Endometrial microvascular endothelial cells (primary cell): ENCODE results near the gene TRAPPC14. TPM values are rescaled to one million over a fixed set of nuclear protein-coding genes. Genes with fewer than 3 reads are reported as not detected.
"Not testable (repeated sequence)": the region's sequence is repeated elsewhere in the genome, so short reads cannot be mapped to it uniquely, and the experiment has no call there.

Source experiments
- in situ Hi-C: cut with HindIII; loops from 2 replicates; pipeline ENCODE4 v1.10.0; 2017; ENCODE audit warnings: low sequenced_read_pairs, low pct_unique_long_range_greater_than_20kb; ENCODE audit errors: inconsistent ontology term
- total RNA-seq: library from RNA; depleted of rRNA; stranded (reverse); fragments of >200 nt; gene quantifications from one replicate; pipeline ENCODE4 v1.2.3, GENCODE V29; 2015; ENCODE audit errors: inconsistent ontology term

Gene TRAPPC14
- total RNA-seq, 1 donor from 2014 or later: 8.5 TPM

DNA sequence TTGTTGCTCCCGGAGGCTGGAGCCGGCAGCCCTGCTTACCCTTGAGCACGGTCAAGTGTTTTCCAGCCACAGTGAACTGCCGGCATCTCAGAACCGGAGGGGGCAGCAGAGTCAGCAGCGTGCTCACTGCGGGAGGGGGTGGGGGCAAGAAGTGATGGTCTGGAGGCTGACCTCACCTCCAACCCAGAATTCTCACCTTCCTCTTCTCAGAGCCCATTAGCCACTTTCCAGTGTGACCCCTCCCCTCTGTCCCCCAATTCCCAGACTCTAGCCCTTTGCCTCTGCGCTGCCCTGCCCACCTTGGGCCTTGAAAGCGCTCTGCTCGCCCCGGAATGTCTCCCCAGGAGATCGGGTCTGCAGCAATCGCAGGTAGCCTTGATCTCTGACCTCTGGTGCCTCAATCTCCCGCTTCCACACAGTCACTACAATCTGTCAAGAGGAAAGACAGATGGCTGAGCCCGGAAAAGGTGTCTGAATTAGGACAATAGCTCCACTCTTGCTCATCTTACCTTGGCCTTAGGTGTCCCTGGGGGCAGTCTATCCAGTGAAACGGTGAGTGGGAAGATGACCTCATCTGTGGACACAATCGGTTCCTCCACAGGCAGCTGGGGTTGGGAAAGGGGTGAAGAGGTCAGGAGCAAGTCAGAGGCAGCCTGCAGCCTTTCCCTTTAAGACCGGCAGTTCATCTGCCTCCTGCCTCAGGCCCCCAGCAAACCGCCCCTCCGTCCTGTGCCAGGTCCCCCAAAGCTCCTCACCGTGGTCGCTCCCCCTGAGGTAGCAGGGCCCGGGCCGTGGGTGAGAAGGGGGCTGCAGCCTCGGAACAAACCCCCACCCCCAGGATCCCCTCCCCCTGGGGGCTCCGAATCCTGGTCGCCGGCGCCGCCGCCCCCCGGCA, 942 bp downstream of the TRAPPC14 start:
- in situ Hi-C loops: no loop called here

DNA sequence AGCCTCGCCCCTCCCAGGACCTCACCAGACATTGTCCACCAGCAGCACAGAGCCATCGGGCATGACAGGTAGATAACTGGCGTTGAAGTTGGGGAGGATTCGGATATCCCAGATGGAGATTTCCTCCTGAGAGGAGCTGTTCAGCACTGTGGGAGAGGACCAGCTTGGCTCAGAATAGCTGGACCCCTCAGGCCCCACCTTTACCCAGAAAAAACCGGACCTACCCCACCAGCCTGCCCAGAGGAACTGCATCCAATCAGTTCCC, 1.5 kb downstream of the TRAPPC14 start:
- in situ Hi-C loops: no loop called here

DNA sequence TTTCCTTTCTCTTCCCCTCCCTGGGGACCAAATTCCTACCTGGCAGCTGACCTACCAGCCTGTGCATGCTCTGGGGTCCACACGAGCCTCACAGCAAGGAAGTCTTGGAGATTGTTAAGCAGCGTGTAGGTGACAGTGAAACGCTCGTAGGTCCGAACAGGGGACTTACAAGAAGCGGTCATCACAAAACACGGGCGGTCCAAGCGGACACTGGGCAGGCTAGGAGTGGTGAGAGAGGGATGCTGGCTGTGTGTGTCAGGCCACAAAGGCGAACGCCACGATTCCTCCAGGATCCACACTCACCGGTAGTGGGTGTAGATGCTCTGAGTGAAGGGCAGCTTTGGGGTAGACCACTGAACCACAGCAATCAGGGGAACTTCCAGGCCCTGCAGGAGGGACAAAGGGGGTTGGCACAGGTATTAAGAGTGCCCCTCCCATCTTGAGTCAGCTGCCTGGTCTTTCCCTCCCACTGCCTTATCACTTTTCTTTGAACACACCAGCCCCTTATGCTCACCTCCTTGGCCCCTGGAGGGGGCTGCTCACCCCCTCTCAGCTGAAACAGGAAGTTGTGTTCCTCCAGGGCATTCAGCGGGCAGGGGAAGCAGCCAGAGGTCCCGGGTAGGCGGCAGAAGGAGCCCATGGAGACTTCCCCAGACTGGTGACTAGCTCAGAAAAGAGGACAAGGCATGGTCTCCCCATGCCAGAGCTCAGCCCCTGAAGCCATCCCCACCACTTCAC, 2.0 kb downstream of the TRAPPC14 start:
- in situ Hi-C loops: no loop called here

DNA sequence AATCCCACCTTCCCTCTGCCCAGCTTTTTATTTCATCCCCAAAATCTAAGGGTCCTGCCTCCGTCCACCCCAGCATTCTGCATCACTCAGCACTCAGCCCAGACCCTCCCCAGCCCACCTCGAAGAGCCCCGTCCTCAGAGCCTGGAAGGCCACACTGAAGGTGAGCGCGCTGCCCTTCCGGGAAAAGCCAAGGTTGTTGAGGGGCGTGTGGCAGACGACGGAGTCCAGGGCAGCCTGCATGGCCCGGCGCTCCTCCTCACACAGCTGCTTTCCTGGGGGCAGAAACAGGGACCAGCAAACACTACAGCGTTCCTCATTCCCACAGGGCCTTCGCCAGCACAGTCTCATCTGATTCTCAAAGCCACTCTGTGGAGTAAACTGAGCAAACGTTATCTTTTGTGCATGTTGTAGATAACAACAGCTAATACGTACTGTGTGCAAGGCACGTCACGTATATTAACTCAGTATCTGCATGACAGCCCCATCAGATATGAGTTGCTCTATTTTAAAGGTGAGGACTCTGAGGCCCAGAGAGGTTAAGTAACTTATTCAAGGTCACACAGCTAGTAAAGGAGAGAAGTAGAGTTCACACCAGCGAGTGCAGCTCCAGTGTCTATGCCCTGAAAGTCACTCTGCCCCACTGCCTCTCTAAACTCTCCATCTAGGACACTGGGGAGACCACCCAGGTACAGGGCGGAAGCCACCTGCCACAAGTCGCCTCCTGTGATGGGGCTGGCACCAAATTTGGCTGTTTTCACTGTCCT, 2.8 kb downstream of the TRAPPC14 start:
- in situ Hi-C loops: no loop called here

DNA sequence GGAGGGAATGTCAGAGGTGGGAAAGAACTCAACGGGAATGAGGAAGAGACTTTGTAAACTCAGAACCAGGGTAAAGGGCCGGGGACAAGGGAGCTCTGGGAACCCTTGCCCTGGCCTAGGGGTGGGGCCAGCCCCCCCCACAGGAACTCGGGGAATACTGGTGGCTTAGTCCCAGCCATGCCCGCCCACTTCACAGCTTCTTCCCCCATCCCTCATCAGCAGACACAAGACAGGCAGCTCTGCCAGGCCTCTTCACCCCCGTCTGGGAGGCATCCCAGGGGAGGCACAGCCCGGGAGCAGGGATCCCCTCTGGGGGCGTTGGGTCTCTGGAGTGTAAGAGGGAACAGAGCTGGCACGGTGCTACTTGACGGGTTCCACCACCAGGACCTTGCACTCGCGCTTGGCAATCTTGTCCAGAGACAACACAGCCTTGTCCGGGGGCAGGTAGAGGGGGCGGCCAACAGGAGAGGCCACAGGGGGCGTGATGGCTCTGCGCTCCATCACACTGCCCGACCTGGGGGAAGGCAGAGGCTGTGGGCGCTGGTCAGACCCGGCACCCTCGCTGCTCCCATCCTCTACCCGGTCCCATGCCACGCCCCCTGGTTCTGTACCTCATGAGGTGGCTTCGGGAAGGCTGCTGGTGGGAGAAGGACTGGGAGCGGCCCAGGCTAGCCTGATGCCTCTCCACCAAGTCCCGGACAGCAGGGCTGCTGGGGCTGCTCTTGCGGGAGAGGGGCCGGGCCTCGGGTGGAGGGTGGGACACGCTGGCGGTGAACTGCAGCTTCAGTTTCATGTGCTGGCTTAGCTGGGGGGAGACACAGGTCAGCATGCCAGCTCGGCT, 3.7 kb downstream of the TRAPPC14 start:
- in situ Hi-C loops: no loop called here

DNA sequence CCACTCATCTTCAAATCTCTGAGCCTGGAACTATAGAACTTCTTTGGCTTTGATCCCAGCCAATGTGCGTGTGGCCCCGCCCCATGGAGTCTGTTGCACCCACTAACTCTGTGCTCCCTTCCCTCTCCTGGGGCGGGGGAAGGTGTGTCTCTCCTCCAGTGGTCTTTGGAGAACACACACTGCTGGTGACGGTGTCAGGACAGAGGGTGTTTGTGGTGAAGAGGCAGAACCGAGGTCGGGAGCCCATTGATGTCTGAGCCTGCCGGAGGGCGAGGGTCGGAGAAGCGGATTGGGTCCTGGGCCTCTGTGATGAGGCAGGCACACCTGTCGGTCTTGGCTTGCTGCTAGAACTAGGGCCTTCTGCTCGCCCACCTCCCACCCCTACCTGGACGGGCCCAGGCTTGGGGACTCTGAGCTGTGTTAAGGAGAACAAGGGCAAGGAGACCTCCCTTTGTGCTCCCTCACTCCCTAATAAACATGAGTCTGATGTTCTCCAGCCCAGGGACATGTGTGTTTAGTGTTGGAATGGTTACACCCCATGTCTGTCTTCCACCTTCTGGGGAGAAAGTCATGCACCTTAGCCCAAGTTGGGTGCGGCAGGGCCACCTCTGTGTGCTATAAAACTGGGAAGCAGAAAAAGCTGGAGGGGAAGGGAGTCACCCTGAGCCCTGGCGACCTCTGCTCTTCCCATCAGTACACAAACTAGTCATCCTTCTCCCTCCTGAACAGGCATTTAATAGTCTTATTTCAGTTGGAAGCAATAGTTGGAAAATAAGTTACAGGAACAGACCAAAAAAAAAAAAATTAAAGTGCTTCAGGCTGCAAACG, 4.6 kb downstream of the TRAPPC14 start:
- in situ Hi-C loops: no loop called here

DNA sequence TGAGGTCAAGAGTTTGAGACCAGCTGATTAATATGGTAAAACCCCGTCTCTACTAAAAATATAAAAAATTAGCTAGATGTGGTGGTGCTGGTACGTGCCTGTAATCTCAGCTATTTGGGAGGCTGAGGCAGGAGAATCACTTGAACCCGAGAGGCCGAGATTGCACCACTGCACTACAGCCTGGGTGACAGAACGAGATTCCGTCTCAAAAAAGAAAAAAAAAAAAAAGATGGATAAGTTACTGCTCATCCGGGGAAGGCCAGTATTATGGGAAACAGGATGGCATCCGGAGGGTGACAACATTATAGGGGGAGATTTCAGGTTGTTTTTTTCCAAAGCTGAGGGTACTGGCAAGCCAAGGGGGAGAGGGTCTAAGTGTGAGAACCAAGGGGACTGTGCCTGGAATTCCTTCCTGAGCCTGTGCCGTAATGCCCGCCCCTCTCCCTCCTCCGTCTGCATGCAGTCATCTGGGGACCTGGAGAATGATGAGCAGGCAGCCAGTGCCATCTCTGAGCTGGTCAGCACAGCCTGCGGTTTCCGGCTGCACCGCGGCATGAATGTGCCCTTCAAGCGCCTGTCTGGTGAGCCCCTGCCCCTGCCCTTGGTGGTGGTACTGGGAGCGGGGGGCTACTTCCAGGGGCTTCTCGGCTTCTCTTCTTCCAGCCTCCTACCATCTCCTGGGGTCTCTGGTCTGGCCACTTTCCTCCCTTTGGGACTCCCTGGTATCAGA, 5.4 kb downstream of the TRAPPC14 start:
- in situ Hi-C loops: no loop called here

DNA sequence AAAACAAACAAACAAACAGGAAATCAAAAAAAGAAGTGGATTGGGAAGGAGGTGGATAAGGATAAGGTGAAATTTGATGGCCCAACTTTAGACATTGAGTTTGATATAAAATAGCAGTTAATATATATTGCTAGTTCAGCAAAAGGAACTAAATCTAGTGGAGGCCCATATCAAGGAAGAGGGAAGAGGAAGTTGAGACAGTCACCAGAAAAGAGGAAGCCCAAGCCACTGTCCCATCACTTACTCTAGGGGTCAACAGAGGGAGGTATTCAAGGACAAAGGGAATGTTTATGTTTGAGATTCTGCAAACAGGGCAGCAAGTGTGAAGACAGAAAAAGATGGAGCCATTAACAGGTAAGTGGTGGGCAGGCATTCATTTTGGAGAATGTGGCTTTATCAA, 6.1 kb downstream of the TRAPPC14 start:
- in situ Hi-C loops: no loop called here

DNA sequence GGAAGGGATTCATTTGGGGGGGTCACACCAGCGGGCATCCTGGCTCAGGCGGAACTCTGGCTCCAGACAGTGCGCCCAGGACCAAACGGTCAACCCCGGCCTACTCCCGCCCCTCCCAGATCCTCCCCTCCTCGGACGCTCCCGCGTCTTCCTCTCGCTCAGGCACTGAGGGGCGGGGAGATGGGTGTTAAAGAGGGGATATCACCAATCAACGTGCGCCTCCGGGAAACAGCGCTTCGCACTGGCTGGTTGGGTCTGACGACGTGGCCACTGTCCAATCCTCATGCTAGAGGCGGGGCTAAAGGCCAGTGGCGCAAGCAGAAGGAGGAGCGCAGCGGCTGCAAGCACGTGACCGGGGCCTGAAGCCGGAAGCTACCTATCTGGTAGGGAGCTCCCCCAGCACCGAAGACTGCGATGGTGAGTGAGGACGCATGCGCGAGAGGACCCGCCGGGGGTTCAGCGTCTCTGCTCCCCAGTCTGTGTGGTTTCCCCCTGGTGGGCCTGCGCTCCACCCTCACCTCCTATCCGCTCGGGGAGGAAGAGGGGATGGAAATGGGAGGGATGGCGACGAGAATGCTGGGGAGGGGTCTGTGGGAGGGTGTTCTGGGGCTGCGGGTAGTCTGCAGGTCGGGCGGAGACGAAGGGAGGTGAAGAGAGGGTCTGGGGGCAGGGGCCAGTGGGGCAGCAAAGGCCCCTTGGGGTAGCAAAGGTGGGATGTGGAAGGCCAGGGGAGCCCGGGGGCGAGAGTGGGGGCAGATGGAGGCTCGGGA, 9.8 kb downstream of the TRAPPC14 start, which contains the start of gene LAMTOR4:
TSS of gene LAMTOR4 (plus strand) at position 360 of the 770 bp plus-strand sequence. CDS start at position 415, 55 bp downstream.
- in situ Hi-C loops: no loop called here

DNA sequence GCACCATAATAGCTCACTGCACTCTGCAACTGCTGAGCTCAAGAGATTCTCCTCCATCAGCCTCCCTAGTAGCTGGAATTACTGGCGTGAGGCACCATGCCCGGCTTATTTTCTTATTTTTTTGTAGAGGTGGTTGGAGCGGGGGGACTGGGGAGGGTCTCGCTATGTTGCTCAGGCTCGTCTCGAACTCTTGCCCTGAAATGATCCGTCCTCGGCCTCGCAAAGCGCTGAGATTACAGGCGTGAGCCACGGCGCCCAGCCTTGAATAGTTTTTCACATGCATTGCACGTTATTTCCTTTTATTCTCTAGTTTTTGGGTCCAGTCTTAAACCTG, 10.3 kb downstream of the TRAPPC14 start:
- in situ Hi-C loops: no loop called here

DNA sequence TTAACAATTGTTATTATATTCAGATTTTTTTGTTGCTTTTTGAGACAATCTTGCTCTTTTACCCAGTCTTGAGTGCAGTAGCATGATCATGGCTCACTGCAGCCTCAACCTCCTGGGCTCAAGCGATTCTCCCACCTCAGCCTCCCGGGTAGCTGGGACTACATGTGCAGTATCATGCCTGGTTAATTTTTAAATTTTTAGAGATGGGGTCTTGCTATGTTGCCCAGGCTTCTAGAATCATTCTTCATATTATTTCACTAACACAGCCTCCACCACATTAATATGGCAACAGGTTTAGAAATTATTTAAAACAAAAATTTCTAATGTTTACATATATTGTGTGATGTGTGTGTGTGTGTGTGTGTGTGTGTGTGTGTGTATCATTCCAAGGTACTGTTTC, 11.2 kb downstream of the TRAPPC14 start:
- in situ Hi-C loops: no loop called here

DNA sequence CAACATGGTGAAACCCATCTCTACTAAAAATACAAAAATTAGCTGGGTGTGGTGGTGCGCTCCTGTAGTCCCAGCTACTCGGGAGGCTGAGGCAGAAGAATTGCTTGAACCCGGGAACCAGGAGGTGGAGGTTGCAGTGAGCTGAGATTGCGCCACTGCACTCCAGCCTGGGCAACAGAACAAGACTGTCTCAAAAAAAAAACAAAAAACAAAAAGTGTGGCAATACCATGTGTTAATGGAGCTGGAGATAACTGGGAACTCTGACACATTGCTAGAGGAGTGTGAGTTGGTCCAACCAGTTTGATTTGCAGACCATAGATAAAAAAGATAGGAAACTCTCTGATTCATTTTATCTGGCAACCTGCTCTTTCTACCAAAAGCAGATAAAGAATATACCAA, 12.2 kb downstream of the TRAPPC14 start:
- in situ Hi-C loops: not testable (repeated sequence)

DNA sequence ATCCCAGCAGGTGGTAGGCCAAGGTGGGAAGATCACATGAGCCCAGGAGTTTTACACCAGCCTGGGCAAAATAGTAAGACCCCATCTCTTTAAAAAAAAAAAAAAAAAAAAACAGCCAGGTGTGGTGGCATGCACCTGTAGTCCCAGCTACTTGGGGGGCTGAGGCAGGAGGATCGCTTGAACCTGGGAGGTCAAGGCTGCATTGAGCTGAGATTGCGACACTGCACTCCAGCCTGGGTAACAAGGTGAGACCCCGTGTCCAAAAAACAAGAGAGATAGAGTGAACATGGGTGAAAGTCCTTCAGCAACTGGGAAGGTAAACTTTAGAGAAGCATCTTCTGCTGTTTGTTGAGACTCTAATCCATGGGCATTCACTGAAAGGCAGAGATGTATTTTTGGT, 16.1 kb downstream of the TRAPPC14 start:
- in situ Hi-C loops: no loop called here

DNA sequence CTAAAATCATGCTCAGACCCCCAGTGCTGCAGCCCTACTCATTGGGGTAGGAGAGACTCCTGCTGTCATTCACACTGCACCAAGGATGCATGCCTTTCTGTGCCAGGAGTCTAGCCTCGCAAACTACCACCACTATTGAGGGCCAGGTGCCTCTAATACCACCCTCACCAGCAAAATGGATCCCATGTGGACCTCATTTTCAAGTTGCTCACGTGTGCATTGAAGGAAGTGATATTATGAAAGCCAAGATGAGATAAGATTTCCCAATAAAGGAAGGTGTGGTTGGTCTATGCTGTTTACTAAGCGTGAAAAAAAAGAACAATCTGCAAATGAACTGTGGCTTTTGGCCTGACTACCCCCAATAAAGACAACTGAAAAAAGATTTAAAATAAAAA, 17.0 kb downstream of the TRAPPC14 start:
- in situ Hi-C loops: no loop called here

DNA sequence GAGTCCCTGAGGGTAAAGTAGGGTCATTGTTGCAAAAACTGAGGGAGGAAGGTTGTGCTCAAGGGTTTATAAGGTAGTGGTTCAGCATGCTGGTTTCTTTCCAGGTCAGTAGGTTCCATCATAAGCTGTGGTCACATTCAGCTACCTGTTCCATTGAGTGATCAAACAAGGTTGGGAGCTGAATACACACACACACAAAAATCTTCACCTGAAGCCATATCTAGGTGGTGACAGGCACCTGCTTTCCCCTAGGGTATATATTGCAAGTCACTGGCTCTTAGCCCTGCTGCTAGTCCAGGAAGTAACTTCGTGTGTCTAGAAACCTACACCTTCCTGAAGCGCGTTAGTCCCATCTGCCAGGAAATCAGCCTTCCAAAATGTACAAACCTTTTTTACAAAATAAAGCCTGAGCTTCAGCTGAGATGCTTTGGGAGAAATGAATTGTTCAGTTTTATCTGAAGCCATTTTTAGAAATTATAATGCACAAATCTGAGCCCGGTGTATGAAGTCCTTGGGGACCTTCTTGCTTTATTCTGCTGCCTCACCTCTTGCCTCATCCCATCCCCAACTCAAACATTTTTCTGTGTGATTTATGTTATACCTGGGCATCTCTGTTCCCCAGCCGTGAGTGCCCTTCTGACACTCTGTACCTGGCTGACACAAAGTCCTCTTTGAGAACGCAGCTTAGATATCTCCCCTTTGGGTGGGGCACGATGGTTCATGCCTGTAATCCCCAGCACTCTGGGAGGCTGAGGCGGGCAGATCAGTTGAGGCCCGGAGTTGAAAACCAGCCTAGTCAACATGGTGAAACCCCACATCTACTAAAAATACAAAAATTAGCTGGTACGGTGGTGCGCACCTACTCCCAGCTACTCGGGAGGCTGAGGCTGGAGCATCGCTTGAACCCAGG, 20.4 kb downstream of the TRAPPC14 start:
- in situ Hi-C loops: no loop called here

DNA sequence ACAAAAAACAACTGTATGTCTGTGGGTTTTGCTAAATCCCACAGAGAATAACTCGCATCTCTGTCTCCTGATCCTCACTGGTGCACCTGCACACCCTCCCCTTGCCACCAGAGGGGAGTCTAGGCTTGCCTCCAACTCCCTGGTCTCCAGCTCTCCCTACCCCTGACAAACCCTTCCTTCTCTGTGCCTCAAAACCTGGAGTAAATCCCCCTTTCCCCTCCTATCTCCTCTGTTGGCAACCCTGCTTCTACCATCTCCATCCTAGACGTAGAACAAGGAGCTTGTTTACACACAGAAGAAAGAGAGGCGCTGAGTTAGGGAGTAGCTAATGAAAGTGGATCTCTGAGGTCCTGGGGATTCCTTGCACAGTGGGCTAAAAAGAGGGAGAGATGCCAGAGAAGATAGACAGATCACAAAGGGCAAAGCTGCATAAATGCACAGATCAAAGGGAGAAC, 25.8 kb downstream of the TRAPPC14 start:
- in situ Hi-C loops: no loop called here
